OCI-LY1 (cell line): Measurements from ENCODE around the gene EPB41L2.

Experiments
- H2AFZ ChIP-seq: fragments of 200-600 bp; sonication (generic), shearing (Covaris generic); 2 replicates; pipeline ENCODE4 v1.6.0; 2014; ENCODE audit warnings: antibody characterized with exemption, mild to moderate bottlenecking, low read length
- H3F3A ChIP-seq: fragments of 200-600 bp; sonication (generic), shearing (Covaris generic); 2 replicates; pipeline ENCODE4 v1.6.0; 2014; ENCODE audit warnings: mild to moderate bottlenecking, antibody characterized with exemption, low read length, moderate library complexity; ENCODE audit not compliant: insufficient read depth
- H3K27ac ChIP-seq: fragments of 200-600 bp; sonication (generic); 2 replicates; pipeline ENCODE4 v1.5.1; 2014; ENCODE audit warnings: low read length, mixed run types, mild to moderate bottlenecking, low read depth; ENCODE audit not compliant: poor library complexity, severe bottlenecking
- H3K27me3 ChIP-seq: fragments of 200-600 bp; sonication (generic); 2 replicates; pipeline ENCODE4 v1.6.0; 2014; ENCODE audit warnings: antibody characterized with exemption, mild to moderate bottlenecking, low read length, moderate library complexity; ENCODE audit not compliant: insufficient read depth
- H3K36me3 ChIP-seq: fragments of 200-600 bp; sonication (generic); 2 replicates; pipeline ENCODE4 v1.6.1; 2014; ENCODE audit warnings: mild to moderate bottlenecking, antibody characterized with exemption, low read length, moderate library complexity, mixed read lengths; ENCODE audit not compliant: insufficient read depth
- H3K4me1 ChIP-seq: fragments of 200-600 bp; sonication (generic); 2 replicates; pipeline ENCODE4 v1.5.1; 2014; ENCODE audit warnings: mild to moderate bottlenecking, low read length, moderate library complexity; ENCODE audit not compliant: insufficient read depth, severe bottlenecking
- H3K4me2 ChIP-seq: fragments of 200-600 bp; sonication (generic), shearing (Covaris generic); 2 replicates; pipeline ENCODE4 v1.6.1; 2014; ENCODE audit warnings: low read length
- H3K4me3 ChIP-seq: fragments of 200-600 bp; sonication (generic); 2 replicates; pipeline ENCODE4 v1.5.1; 2014; ENCODE audit warnings: low read length, low read depth, mild to moderate bottlenecking, mixed read lengths; ENCODE audit not compliant: poor library complexity, severe bottlenecking
- H3K79me2 ChIP-seq: fragments of 200-600 bp; shearing (Covaris generic); 2 replicates; pipeline ENCODE4 v1.6.1; 2016; ENCODE audit warnings: mixed run types, low read length, mixed read lengths; ENCODE audit not compliant: insufficient read depth
- H3K9ac ChIP-seq: fragments of 200-600 bp; sonication (generic), shearing (Covaris generic); 2 replicates; pipeline ENCODE4 v1.6.1; 2014; ENCODE audit warnings: mild to moderate bottlenecking, low read length, mixed read lengths
- H3K9me2 ChIP-seq: fragments of 200-600 bp; sonication (generic), shearing (Covaris generic); 2 replicates; pipeline ENCODE4 v1.6.1; 2014; ENCODE audit warnings: low read depth, mild to moderate bottlenecking, low read length, mixed read lengths
- H3K9me3 ChIP-seq: fragments of 200-600 bp; shearing (Covaris generic); 2 replicates; pipeline ENCODE4 v1.6.1; 2014; ENCODE audit warnings: low read length, mixed read lengths
- H4K20me1 ChIP-seq: fragments of 200-600 bp; sonication (generic), shearing (Covaris generic); 2 replicates; pipeline ENCODE4 v1.6.0; 2016; ENCODE audit warnings: mild to moderate bottlenecking, low read length; ENCODE audit not compliant: insufficient read depth
- EZH2 ChIP-seq: fragments of 200-600 bp; sonication (generic), shearing (Covaris generic); IDR thresholded peaks from 2 replicates; pipeline ENCODE4 v1.8.0; 2017; ENCODE audit warnings: borderline replicate concordance, mixed run types, mild to moderate bottlenecking, antibody characterized with exemption, low read length, moderate library complexity, mixed read lengths
- TF ChIP-seq, protein P1 (sequence below): fragments of 200-600 bp; sonication (generic), shearing (Covaris generic); IDR thresholded peaks from 2 replicates; pipeline ENCODE4 v1.5.1; 2017; ENCODE audit warnings: mild to moderate bottlenecking, antibody characterized with exemption, low read length, moderate library complexity, mixed read lengths

EPB41L2 gene

DNA sequence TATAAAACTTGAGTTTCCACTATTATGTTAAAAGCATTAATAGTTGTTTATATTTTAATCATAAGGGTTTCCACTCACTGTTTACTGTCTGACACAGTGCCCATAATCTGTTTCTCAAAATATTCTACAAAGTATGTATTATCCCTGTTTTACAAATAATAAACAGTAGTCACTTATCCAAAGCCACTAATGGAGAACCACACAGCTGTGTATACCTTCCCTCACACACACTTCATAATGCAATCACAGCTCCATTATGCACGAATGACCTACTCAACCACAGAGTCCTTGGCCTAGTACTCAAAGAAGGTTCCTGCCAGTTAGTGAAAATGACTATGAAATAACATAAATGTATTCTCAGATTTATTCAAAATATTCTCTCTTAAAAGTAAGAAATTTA, 103.1 kb downstream of the EPB41L2 start:
- H2AFZ ChIP-seq, result no peak overlapping the region
- H3K9me3 ChIP-seq, result no peaks in the 10 kb centered on the region
- no peak overlapping the region for H3K27ac ChIP-seq
- H3K36me3 ChIP-seq, result no peaks in the 10 kb centered on the region
- H3K4me2 ChIP-seq, result no peak overlapping the region
- H3K9ac ChIP-seq, result no peak overlapping the region
- H3K27me3 ChIP-seq, result no peaks in the 10 kb centered on the region
- H3K79me2 ChIP-seq, result no peaks in the 10 kb centered on the region
- TF ChIP-seq EZH2, result no peak
- TF ChIP-seq, protein P1, sequence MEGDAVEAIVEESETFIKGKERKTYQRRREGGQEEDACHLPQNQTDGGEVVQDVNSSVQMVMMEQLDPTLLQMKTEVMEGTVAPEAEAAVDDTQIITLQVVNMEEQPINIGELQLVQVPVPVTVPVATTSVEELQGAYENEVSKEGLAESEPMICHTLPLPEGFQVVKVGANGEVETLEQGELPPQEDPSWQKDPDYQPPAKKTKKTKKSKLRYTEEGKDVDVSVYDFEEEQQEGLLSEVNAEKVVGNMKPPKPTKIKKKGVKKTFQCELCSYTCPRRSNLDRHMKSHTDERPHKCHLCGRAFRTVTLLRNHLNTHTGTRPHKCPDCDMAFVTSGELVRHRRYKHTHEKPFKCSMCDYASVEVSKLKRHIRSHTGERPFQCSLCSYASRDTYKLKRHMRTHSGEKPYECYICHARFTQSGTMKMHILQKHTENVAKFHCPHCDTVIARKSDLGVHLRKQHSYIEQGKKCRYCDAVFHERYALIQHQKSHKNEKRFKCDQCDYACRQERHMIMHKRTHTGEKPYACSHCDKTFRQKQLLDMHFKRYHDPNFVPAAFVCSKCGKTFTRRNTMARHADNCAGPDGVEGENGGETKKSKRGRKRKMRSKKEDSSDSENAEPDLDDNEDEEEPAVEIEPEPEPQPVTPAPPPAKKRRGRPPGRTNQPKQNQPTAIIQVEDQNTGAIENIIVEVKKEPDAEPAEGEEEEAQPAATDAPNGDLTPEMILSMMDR, result no peak
- H3K9me2 ChIP-seq, result no peaks in the 10 kb centered on the region
- no peak overlapping the region for H3K4me3 ChIP-seq
- no peaks in the 10 kb centered on the region for H3K4me1 ChIP-seq
- no peaks in the 10 kb centered on the region for H3F3A ChIP-seq
- H4K20me1 ChIP-seq, result no peaks in the 10 kb centered on the region

DNA sequence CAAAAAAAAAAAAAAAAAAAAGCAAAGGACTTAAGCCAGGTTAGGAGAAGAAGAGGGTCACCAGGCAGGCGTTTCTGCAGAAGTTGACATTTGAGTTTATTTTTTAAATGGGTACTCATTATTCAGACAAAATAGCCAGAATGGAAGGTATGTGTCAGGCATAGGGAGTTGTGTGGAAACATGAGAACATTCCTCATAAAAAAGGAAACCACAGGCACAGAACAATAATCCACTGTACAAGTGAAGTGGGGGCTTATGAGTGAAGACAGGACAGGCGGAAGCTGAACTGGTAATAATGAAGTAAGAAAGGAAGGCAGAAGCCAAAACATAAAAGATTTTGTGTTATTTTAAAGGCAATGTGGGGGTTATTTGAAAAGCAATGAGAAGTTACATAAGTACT, 104.6 kb downstream of the EPB41L2 start:
- no peak overlapping the region for H3K4me2 ChIP-seq
- H3K36me3 ChIP-seq, result no peaks in the 10 kb centered on the region
- H3K27ac ChIP-seq, result no peak overlapping the region
- no peak overlapping the region for H3K4me3 ChIP-seq
- H3K27me3 ChIP-seq, result no peaks in the 10 kb centered on the region
- no peaks in the 10 kb centered on the region for H3K9me2 ChIP-seq
- H3F3A ChIP-seq, result no peaks in the 10 kb centered on the region
- H3K79me2 ChIP-seq, result no peaks in the 10 kb centered on the region
- H3K4me1 ChIP-seq, result no peaks in the 10 kb centered on the region
- TF ChIP-seq, protein P1, result no peak
- no peak for TF ChIP-seq EZH2
- H2AFZ ChIP-seq, result no peak overlapping the region
- no peak overlapping the region for H3K9ac ChIP-seq
- H4K20me1 ChIP-seq, result no peaks in the 10 kb centered on the region
- no peaks in the 10 kb centered on the region for H3K9me3 ChIP-seq

DNA sequence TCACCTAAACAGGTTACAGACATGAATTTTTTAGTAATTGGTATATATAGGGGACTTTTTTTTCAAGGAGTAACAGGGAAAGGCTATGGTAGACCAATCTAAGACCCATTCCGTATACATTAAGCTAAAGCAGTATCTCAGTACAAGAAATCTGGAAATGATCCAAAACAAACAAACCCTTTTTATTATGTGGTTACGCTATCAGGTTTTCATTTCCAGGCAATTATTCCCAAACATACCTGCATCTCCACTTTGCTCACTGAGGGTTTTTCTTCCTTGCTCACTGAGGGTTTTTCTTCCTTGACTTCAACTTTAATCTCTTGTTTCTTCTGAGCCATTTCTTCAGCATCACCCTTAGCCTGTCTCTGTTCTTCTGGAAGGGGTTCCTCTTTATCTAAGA, 107.3 kb downstream of the EPB41L2 start:
- Histone ChIP-seq H3K9ac (no peak overlapping the region), H4K20me1 (no peaks in the 10 kb centered on the region), H2AFZ (no peak overlapping the region), H3K79me2 (no peaks in the 10 kb centered on the region), H3K27me3 (no peaks in the 10 kb centered on the region), H3K27ac (no peak overlapping the region), H3K4me1 (no peaks in the 10 kb centered on the region), H3K4me3 (no peak overlapping the region), H3K9me2 (no peaks in the 10 kb centered on the region), H3K36me3 (no peaks in the 10 kb centered on the region), H3F3A (no peaks in the 10 kb centered on the region), H3K9me3 (no peaks in the 10 kb centered on the region), H3K4me2 (no peak overlapping the region)
- no peak for TF ChIP-seq EZH2
- TF ChIP-seq, protein P1, result no peak
